RWPE2 (cell line): ENCODE measurements around the gene NOC4L.

Experiments used
- ATAC-seq: fragments of 200-7000 bp; cut with Tn5 transposase; 3 replicates; pipeline ENCODE4 v1.9.1; 2021; ENCODE audit warnings: low read depth
- DNase-seq: peaks from one replicate; pipeline ENCODE4 v3.0.0-alpha.2; 2020; ENCODE audit warnings: low spot score
- H3K27ac ChIP-seq: fragments of 450-650 bp; 2 replicates; pipeline ENCODE4 v1.5.1; 2017; ENCODE audit warnings: mild to moderate bottlenecking; ENCODE audit not compliant: poor library complexity, severe bottlenecking
- H3K27me3 ChIP-seq: fragments of 250-450 bp; sonication (Bioruptor Pico); 2 replicates; pipeline ENCODE4 v1.5.1; 2021; ENCODE audit warnings: mild to moderate bottlenecking, moderate library complexity; ENCODE audit not compliant: insufficient read depth, poor library complexity, severe bottlenecking
- H3K36me3 ChIP-seq: fragments of 250-450 bp; sonication (Bioruptor Pico); 2 replicates; pipeline ENCODE4 v1.5.1; 2020; ENCODE audit warnings: low read depth, mild to moderate bottlenecking, moderate library complexity
- H3K4me1 ChIP-seq: fragments of 250-450 bp; sonication (Bioruptor Pico); 2 replicates; pipeline ENCODE4 v1.5.1; 2021; ENCODE audit warnings: mild to moderate bottlenecking, moderate library complexity; ENCODE audit not compliant: insufficient read depth, poor library complexity, severe bottlenecking
- H3K4me3 ChIP-seq: fragments of 250-450 bp; sonication (Bioruptor Pico); 2 replicates; pipeline ENCODE4 v1.5.1; 2021; ENCODE audit warnings: mild to moderate bottlenecking, moderate library complexity; ENCODE audit not compliant: severe bottlenecking
- H3K9me3 ChIP-seq: fragments of 250-450 bp; sonication (Bioruptor Pico); 2 replicates; pipeline ENCODE4 v1.5.1; 2021; ENCODE audit warnings: mild to moderate bottlenecking, moderate library complexity; ENCODE audit not compliant: severe bottlenecking
- CTCF ChIP-seq: fragments of 450-650 bp; IDR thresholded peaks from one replicate; pipeline ENCODE4 v1.5.1; 2017; ENCODE audit warnings: mild to moderate bottlenecking, moderate library complexity; ENCODE audit not compliant: poor library complexity, severe bottlenecking

The NOC4L gene

GRCh38 chr12:132153501-132154340 is 9.5 kb downstream of the NOC4L start:
- Histone ChIP-seq H3K36me3 (peaks cover 5% of the 10 kb centered on the region), H3K4me3 (no peak overlapping the region), H3K4me1 (no peaks in the 10 kb centered on the region), H3K27ac (no peak overlapping the region), H3K9me3 (no peaks in the 10 kb centered on the region), H3K27me3 (no peaks in the 10 kb centered on the region)
- peak; percentile 91 for ATAC-seq
- TF ChIP-seq CTCF = peak; percentile 92
- no peak for DNase-seq

GRCh38 chr12:132154341-132154761 is 10.1 kb downstream of the NOC4L start:
- Histone ChIP-seq H3K4me1 (peaks cover 3% of the 10 kb centered on the region), H3K27me3 (no peaks in the 10 kb centered on the region), H3K4me3 (no peak overlapping the region), H3K9me3 (no peaks in the 10 kb centered on the region), H3K27ac (no peak overlapping the region), H3K36me3 (peaks cover 5% of the 10 kb centered on the region)
- ATAC-seq (peak; percentile 17; the same call in 2 of the 3 replicates), DNase-seq (no peak)
- no peak for TF ChIP-seq CTCF

- Histone ChIP-seq H3K4me3 (no peak overlapping the region), H3K36me3 (peaks cover 5% of the 10 kb centered on the region), H3K27me3 (no peaks in the 10 kb centered on the region), H3K9me3 (no peaks in the 10 kb centered on the region), H3K4me1 (peaks cover 3% of the 10 kb centered on the region), H3K27ac (no peak overlapping the region)
- TF ChIP-seq CTCF = no peak
- ATAC-seq = peak; percentile 6; the same call in 1 of the 3 replicates
- no peak for DNase-seq
These were observed 10.9 kb downstream of the NOC4L start for GRCh38 chr12:132154941-132155770.

GRCh38 chr12:132155771-132156572 is 11.7 kb downstream of the NOC4L start:
- no peaks in the 10 kb centered on the region for H3K9me3 ChIP-seq
- ATAC-seq (no peak), DNase-seq (no peak)
- no peak for TF ChIP-seq CTCF
- H3K27me3 ChIP-seq = no peaks in the 10 kb centered on the region
- peaks cover 3% of the 10 kb centered on the region for H3K4me1 ChIP-seq
- H3K36me3 ChIP-seq = peaks cover 5% of the 10 kb centered on the region
- H3K4me3 ChIP-seq = no peak overlapping the region
- no peak overlapping the region for H3K27ac ChIP-seq
